Measurements from ENCODE around the gene FASN.
A peak's percentile ranks its signal among the peaks of the same experiment; 100 is the strongest.
"Not testable (repeated sequence)": the region's sequence is repeated elsewhere in the genome, so short reads cannot be mapped to it uniquely, and the experiment has no call there.

The FASN gene

GRCh38 chr17:82098169-82098938 lies at the start of gene FASN:
Gene FASN (minus strand): TSS chr17:82098236. CDS start chr17:82096445, 1,791 bp downstream.
- peak; percentile 88 for DNase-seq (ENCODE audit: low read depth)

- DNase-seq (ENCODE audit: low read depth): no peak
Observed at GRCh38 chr17:82146663-82147654, 48.9 kb upstream of the FASN start.

DNA sequence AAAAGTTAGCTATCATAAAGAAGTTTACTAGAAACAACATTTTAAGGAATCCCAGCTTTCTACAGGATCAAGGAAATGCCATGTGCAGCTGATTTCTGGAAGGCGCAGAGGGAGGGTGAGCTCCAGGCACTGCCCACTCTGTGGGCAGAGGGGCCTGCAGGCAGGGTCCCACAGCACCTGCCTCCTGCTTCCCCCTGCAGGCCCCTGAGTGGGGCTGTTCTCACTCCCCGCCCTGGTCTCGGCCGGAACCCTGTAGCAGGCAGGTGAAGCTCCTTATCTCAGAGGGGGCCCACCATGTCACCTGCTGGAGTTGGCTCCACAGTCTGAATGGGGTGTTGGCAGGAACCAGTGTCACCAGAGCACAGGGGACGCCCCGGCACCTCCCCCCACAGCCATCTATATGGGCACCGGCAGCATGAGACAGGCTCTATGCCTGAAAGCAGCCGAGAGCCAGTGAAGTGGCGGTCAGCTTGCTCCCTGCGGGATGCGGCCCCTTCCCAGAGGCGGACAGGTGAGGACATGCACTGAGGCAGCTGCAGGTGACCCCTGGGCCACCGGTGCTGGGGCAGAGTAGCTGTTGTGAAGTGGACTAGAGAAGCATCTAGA lies 47.6 kb upstream of the FASN start:
- DNase-seq (ENCODE audit: low read depth): no peak

DNA sequence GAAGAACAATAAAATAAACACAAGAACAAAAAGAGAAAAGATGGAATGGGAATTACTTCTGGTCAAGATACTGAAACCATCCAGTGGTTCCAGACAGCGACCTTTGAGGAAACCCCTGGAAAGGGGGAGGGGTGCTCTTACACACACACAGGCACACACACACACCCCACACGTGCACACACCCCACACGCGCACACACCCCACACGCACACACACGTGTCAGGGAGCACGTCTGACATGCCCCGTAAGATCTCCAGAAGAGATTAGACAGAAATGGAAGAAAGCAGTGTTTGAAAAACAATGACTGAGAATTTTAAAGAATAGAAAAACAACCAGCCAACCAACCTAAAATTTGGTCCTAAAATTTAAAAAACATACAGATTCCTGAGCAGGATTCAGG lies 45.3 kb upstream of the FASN start:
- DNase-seq (ENCODE audit: low read depth): no peak

GRCh38 chr17:82139961-82140360 lies 41.9 kb upstream of the FASN start:
- DNase-seq (ENCODE audit: low read depth): not testable (repeated sequence)

DNA sequence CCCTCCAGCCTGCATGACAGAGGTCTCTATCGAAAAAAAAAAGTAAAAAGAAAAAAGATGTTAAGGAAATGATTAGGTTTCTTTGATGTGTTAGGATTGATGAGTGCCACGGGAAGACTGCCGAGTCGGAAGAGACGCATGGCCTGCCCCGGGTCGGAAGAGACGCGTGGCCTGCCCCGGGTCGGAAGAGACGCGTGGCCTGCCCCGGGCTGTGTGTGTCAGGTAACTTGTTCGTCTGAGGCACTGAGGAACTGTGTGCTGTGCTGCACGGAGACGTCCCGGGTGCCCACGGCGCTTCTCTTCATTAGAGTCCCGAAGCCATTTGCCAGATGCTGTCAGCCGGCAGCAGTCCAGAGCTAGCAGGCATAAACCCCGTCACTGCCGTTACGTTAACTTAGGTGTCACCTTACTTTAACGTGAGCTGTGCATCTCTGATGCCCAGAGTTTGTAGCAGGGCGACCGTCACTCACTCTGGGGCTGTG lies 40.5 kb upstream of the FASN start:
- DNase-seq (ENCODE audit: low read depth): no peak

- no peak for DNase-seq (ENCODE audit: low read depth)
Observed at GRCh38 chr17:82134101-82134500, 36.1 kb upstream of the FASN start.

DNA sequence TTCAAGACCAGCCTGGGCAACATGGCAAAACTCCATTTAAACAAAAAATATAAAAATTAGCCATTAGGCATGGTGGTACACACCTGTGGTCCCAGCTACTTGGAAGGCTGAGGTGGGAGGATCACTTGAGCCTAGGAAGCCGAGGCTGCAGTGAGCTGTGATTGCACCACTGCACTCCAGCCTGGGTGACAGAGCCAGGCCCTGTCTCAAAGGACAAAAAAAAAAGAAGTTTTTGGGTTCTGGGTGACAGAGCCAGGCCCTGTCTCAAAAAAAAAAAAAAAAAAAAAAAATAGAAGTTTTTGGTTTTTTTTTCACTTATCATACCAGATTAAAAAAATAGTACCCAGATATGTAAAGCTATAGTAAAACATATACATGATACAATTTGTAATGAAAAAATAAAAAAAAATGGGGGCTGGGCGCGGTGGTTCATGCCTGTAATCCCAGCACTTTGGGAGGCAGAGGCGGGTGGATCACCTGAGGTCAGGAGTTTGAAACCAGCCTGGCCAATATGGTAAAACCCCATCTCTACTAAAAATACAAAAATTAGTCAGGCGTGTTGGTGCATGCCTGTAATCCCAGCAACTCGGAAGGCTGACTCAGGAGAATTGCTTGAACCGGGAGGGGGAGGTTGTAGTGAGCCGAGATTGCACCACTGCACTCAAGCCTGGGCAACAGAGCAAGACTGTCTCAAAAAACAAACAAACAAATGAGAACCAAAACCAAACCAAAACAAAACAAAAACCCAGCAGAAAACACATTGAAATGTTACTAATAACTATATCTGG lies 35.3 kb upstream of the FASN start:
- DNase-seq (ENCODE audit: low read depth): not testable (repeated sequence)

GRCh38 chr17:82129095-82129494 lies 31.1 kb upstream of the FASN start:
- DNase-seq (ENCODE audit: low read depth): no peak

DNA sequence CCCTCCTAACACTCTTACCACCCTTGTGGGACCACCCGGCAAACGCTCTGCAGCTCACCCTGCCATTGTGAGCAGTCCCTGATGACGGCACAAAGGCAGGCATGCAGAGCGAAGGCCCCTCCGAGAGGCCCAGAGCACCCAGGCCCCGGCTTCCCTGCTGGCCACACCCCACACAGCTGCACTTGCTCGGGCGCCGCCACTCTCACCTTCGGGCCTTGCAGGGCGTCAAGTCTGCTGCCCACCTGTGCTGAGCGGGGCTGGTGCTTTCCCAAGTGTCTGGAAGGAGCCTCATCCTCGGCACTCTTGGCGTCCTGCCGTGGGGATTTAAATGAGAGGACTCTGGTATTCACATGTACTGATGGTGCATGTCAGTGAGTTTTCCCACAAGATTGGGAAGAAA lies 30.3 kb upstream of the FASN start:
- DNase-seq (ENCODE audit: low read depth): no peak

- no peak for DNase-seq (ENCODE audit: low read depth)
Observed at GRCh38 chr17:82127704-82128103, 29.7 kb upstream of the FASN start.

DNA sequence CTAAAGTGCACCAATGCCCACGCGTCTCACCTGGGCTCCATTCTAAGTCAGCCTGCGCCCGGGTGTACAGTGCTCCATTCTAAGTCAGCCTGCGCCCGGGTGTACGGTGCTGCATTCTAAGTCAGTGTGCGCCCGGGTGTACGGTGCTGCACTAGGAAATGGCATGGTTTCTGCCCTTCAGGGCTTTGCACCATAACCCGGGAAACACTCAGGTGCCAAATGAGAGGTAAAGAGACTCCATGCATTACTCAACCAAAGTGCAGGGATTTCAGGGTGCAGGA lies 29.2 kb upstream of the FASN start:
- DNase-seq (ENCODE audit: low read depth): no peak

- no peak for DNase-seq (ENCODE audit: low read depth)
Observed at GRCh38 chr17:82126556-82127314, 28.7 kb upstream of the FASN start.

GRCh38 chr17:82124101-82124500 lies 26.1 kb upstream of the FASN start:
- peak; percentile 45 for DNase-seq (ENCODE audit: low read depth)

GRCh38 chr17:82121660-82122629 lies 23.9 kb upstream of the FASN start:
- no peak for DNase-seq (ENCODE audit: low read depth)

DNA sequence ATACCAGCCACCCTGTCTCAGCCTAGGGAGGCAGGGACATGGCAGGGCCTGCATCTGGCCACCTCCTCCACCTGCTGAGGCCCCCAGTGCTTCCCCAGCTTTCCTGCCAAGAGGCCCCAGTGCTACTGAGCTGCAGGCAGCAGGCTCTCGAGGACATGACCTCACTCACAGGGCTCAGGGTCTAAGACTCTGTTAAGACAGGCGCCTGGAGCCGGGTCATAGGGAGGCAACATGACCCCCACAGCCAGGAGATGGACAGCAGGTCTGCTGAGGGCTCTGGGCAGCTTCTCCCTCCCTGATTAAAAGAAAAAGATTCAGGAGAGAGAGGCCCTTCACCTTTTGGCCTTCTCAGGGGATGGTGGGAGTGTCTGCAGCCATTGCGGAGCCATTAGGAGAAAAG lies 23.2 kb upstream of the FASN start:
- no peak for DNase-seq (ENCODE audit: low read depth)

GRCh38 chr17:82120148-82120547 lies 22.1 kb upstream of the FASN start:
- no peak for DNase-seq (ENCODE audit: low read depth)

DNA sequence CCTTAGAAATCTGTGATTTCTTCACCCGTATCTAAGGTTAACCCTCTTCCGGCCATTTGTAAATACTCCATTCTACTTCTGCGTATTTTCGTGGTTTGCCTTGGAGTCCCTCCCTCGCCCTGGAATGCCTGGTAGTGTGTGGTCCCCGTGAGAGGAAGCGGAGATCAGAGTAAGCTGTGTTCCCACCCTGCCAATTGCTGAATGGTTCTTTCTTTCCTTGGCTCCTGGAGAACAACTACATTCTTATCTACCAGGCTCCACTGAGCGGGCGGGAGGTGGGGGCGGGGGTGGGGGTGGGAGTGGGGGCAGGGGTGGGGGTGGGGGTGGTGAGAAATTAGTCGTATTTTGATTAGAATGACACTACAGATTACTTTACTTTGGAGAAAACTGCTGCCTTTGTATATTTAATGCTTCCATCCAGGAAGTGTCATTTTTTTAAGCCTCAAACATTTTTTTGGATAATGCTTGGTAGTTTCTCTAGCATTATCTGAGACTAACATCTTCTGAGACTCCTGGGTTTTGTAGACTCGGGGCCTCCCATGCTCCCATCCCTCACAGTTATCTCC lies 20.9 kb upstream of the FASN start:
- DNase-seq (ENCODE audit: low read depth): no peak

- no peak for DNase-seq (ENCODE audit: low read depth)
Observed at GRCh38 chr17:82118168-82118814, 20.3 kb upstream of the FASN start.

Data from CMK (cell line).